Gastroesophageal sphincter (tissue), 4 donors: ENCODE results near the gene RGS9. TPM values are rescaled to one million over a fixed set of nuclear protein-coding genes. Genes with fewer than 3 reads are reported as not detected.

Experiments
- ATAC-seq: fragments of 150-250 bp; one replicate; pipeline ENCODE4 v1.9.1; 2016; ENCODE audit warnings: mild to moderate bottlenecking, moderate library complexity
- H3K27ac ChIP-seq, 4 donors: fragments of 200-600 bp; sonication (generic) in 3 of 4; 1 replicate in 3 of 4; 2 replicates in 1 of 4; pipeline ENCODE4 v1.5.1; 2016 to 2019
- H3K27me3 ChIP-seq: fragments of 200-600 bp; sonication (generic); one replicate; pipeline ENCODE4 v1.5.1; 2019
- H3K36me3 ChIP-seq, 2 donors: fragments of 200-600 bp; sonication (generic); one replicate each; pipeline ENCODE4 v1.5.1; 2019; ENCODE audit warnings: control low read depth in 1 of 2
- H3K4me1 ChIP-seq, 3 donors: fragments of 200-600 bp; sonication (generic); 1 replicate in 2 of 3; 2 replicates in 1 of 3; pipeline ENCODE4 v1.5.1; 2016 to 2019; ENCODE audit warnings: control low read depth in 2 of 3
- H3K4me3 ChIP-seq, 2 donors: fragments of 200-600 bp; sonication (generic); one replicate each; pipeline ENCODE4 v1.5.1; 2019; ENCODE audit warnings: mild to moderate bottlenecking in 1 of 2, moderate library complexity in 1 of 2
- H3K9me3 ChIP-seq, 3 donors: fragments of 200-600 bp; sonication (generic); one replicate each; pipeline ENCODE4 v1.5.1; 2017 to 2019; ENCODE audit warnings: control low read depth in 2 of 3
- CTCF ChIP-seq, 4 experiments: fragments of 200-600 bp in 2 of 4; fragments of 450-650 bp in 2 of 4; sonication (generic) in 1 of 4; IDR thresholded peaks; one replicate each; pipeline ENCODE4 v1.5.1; 2017 to 2019; ENCODE audit warnings: antibody characterized with exemption in 4 of 4, mild to moderate bottlenecking in 2 of 4, moderate library complexity in 2 of 4
- EP300 ChIP-seq: sonication (generic); formaldehyde crosslinking; IDR thresholded peaks from one replicate; pipeline ENCODE4 v1.6.1; 2017; ENCODE audit warnings: antibody characterized with exemption, mild to moderate bottlenecking
- POLR2A ChIP-seq, 2 donors: fragments of 450-650 bp; IDR thresholded peaks; one replicate each; pipeline ENCODE4 v1.6.1; 2017; ENCODE audit warnings: antibody characterized with exemption in 2 of 2, mild to moderate bottlenecking in 2 of 2, moderate library complexity in 1 of 2
- POLR2AphosphoS5 ChIP-seq: sonication (generic); formaldehyde crosslinking; IDR thresholded peaks from one replicate; pipeline ENCODE4 v1.6.1; 2017; ENCODE audit warnings: antibody characterized with exemption
- WGBS, 2 donors: methylation state at CpG; one replicate each; pipeline ENCODE4 v1.1.5; 2018; ENCODE audit warnings: low coverage in 1 of 2; 5-methylcytosine and 5-hydroxymethylcytosine counted together
- total RNA-seq, 4 donors: library from RNA; depleted of rRNA; stranded (reverse); fragments of >200 nt; gene quantifications; one replicate each; pipeline ENCODE4 v1.1.0, GENCODE V29; 2016

The RGS9 gene
- total RNA-seq, 4 donors from 2014 or later, result 17.4 to 43.9 (median 40.8) TPM

GRCh38 chr17:65100316-65101140 lies 36.6 kb upstream of the RGS9 start:
- H3K4me3 ChIP-seq, result peak overlapping the region; percentile 54 to 63
- peak; percentile 93 for ATAC-seq
- no peaks in the 10 kb centered on the region for H3K36me3 ChIP-seq
- TF ChIP-seq POLR2AphosphoS5, result no peak
- peak; percentile 94 to 99 (median 97) for TF ChIP-seq CTCF (IDR thresholded peaks at IDR 0.05)
- H3K27me3 ChIP-seq, result no peaks in the 10 kb centered on the region
- H3K9me3 ChIP-seq, result no peaks in the 10 kb centered on the region
- peaks cover 0 to 60% (median 12%) of the 10 kb centered on the region in 3 donors for H3K4me1 ChIP-seq
- peak overlapping the region; percentile 67 to 87 (median 81) for H3K27ac ChIP-seq
- 11 to 16% methylated on average over 8 to 11 of the region's 50 CpGs for WGBS, 2 donors

DNA sequence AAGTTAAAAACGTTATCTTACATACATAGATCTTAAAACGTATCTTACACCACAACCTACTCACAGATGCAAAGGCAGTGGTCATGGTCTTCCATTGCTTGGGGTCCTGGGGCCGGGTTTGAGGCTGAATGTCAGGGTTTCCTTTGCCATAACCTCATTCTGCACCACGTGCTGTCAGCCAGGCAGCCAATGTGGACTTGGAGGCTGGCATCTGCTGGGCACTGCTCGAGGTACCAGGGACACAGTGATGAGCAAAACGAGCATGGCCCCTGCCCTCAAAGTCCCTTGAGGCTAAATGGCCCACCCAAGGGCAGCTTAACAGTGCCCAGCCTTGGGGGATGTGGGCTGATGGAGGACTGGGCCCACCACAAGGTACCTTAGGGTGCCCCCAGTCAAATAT lies 35.8 kb upstream of the RGS9 start:
- Histone ChIP-seq H3K36me3 (no peaks in the 10 kb centered on the region), H3K9me3 (no peaks in the 10 kb centered on the region), H3K4me1 (peaks cover 0 to 69% (median 14%) of the 10 kb centered on the region in 3 donors), H3K4me3 (peak overlapping the region; percentile 54 to 63), H3K27ac (peak overlapping the region in 3 of 4 donors; percentile 79 to 87 (median 83)), H3K27me3 (no peaks in the 10 kb centered on the region)
- TF ChIP-seq CTCF (IDR thresholded peaks at IDR 0.05), result no peak
- no peak for TF ChIP-seq POLR2A (IDR thresholded peaks at IDR 0.05)
- no peak for TF ChIP-seq EP300
- TF ChIP-seq POLR2AphosphoS5, result no peak
- ATAC-seq, result no peak
- 8 to 72% methylated on average over 3 to 5 of the region's 6 CpGs for WGBS, 2 donors

DNA sequence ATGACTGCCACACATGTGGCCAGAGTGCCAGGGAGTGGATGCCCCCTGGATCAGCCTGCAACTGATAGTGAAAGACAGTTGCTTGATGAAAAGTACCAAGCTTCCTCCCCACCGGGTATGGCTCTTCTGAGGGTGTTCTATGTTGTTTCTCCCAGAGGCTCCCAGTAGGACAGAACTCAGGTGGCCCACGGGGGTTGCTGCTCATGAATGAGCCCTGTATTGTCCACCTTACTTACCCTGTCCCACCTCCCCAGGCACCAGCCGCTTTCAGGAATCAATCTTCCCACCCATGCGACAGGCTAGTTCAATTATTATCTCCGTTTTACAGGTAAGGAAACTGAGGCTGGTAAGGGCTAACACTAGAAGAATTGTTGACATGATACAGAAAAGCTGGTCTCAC lies 34.9 kb upstream of the RGS9 start:
- Histone ChIP-seq H3K27ac (peak overlapping the region in 1 of 4 donors; percentile 1), H3K4me3 (no peak overlapping the region), H3K36me3 (no peaks in the 10 kb centered on the region), H3K4me1 (peaks cover 0 to 77% (median 19%) of the 10 kb centered on the region in 3 donors), H3K27me3 (no peaks in the 10 kb centered on the region), H3K9me3 (no peaks in the 10 kb centered on the region)
- no peak for ATAC-seq
- TF ChIP-seq EP300, result no peak
- no peak for TF ChIP-seq CTCF (IDR thresholded peaks at IDR 0.05)
- no peak for TF ChIP-seq POLR2A (IDR thresholded peaks at IDR 0.05)
- TF ChIP-seq POLR2AphosphoS5, result no peak
- WGBS, 2 donors, result 75% methylated on average over 4 of the region's 5 CpGs; no CpG with 5 or more reads in 1 of the 2 donors

DNA sequence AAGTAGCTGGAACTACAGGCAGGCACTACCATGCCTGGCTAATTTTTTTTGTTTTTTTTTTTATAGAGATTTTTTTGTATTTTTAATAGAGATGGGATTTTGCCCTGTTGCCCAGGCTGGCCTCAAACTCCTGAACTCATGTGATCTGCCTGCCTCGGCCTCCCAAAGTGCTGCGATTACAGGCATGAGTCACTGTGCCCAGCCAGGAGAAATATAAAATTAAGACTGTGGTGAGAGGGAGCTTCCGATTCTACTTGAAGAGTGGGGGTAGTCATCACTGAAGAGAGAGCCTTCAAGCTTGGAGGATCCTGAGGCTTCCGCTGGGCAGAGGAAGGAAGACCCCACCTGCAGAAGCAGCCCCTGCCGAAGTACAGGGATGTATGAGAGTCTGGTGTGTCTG lies 34.4 kb upstream of the RGS9 start:
- TF ChIP-seq POLR2AphosphoS5, result no peak
- TF ChIP-seq EP300, result no peak
- TF ChIP-seq POLR2A (IDR thresholded peaks at IDR 0.05), result no peak
- no peak for TF ChIP-seq CTCF (IDR thresholded peaks at IDR 0.05)
- Histone ChIP-seq H3K4me1 (peaks cover 3 to 83% (median 19%) of the 10 kb centered on the region in 3 donors), H3K4me3 (no peak overlapping the region), H3K9me3 (no peaks in the 10 kb centered on the region), H3K27ac (no peak overlapping the region), H3K27me3 (no peaks in the 10 kb centered on the region), H3K36me3 (no peaks in the 10 kb centered on the region)
- WGBS, 2 donors, result 75 to 100% methylated on average over 2 to 4 of the region's 5 CpGs
- no peak for ATAC-seq

- TF ChIP-seq POLR2AphosphoS5, result no peak
- no peak for TF ChIP-seq CTCF (IDR thresholded peaks at IDR 0.05)
- no peak for TF ChIP-seq EP300
- TF ChIP-seq POLR2A (IDR thresholded peaks at IDR 0.05), result no peak
- no peak for ATAC-seq
- Histone ChIP-seq H3K27ac (no peak overlapping the region), H3K9me3 (no peaks in the 10 kb centered on the region), H3K4me3 (no peak overlapping the region), H3K36me3 (no peaks in the 10 kb centered on the region), H3K4me1 (peaks cover 3 to 88% (median 19%) of the 10 kb centered on the region in 3 donors), H3K27me3 (no peaks in the 10 kb centered on the region)
- WGBS, 2 donors, result 50 to 86% methylated on average over 2 of the region's 3 CpGs
Measured at GRCh38 chr17:65103431-65103830, 33.7 kb upstream of the RGS9 start.
